ENCODE measurements around the gene LSM6. TPM values are rescaled to one million over a fixed set of nuclear protein-coding genes. Genes with fewer than 3 reads are reported as not detected.

The LSM6 gene
- total RNA-seq, 1 experiment from 2014 or later: 78.3 TPM

GRCh38 chr4:146170149-146170548 lies 5.4 kb upstream of the LSM6 start:
- no peak overlapping the region for H2BK15ac ChIP-seq (ENCODE audit: low read depth, low read length)
- no peak overlapping the region for H4K91ac ChIP-seq (ENCODE audit: insufficient read length, low read depth, low read length)
- H4K20me1 ChIP-seq (ENCODE audit: control insufficient read depth, insufficient read depth, insufficient read length): no peaks in the 10 kb centered on the region
- H3K23me2 ChIP-seq (ENCODE audit: insufficient read length, low read depth, low read length, poor library complexity, severe bottlenecking): no peaks in the 10 kb centered on the region
- no peak overlapping the region for H2BK20ac ChIP-seq (ENCODE audit: low read depth, low read length, poor library complexity, severe bottlenecking)
- H3K27me3 ChIP-seq (ENCODE audit: insufficient read depth, low read length): no peaks in the 10 kb centered on the region
- H3K79me2 ChIP-seq (ENCODE audit: insufficient read depth, low read length): no peaks in the 10 kb centered on the region
- no peak overlapping the region for H3K9ac ChIP-seq (ENCODE audit: extremely low read depth, insufficient read length, low read length)
- no peak for TF ChIP-seq CTCF (conservative IDR thresholded peaks at IDR 0.05)
- H3K23ac ChIP-seq (ENCODE audit: insufficient read length, low read depth, low read length): no peak overlapping the region
- Mint-ChIP-seq H3K27me3 (ENCODE audit: low read depth) (no peaks in the 10 kb centered on the region; the same call in 1 of the 2 replicates), H3K36me3 (ENCODE audit: insufficient read depth in 1 of 3, low read depth in 3 of 3) (no peaks in the 10 kb centered on the region), H3K4me1 (peaks cover under 1 to 1% of the 10 kb centered on the region in 2 experiments; a peak in 2 of 4 replicates), H3K27ac (no peak overlapping the region), H3K4me3 (no peak overlapping the region), H3K9me3 (no peaks in the 10 kb centered on the region)
- H3K18ac ChIP-seq (ENCODE audit: insufficient read length, low read depth, low read length): no peak overlapping the region
- no peaks in the 10 kb centered on the region for H3K4me1 ChIP-seq (ENCODE audit: insufficient read depth, low read length)
- H3K56ac ChIP-seq (ENCODE audit: insufficient read length, low read depth, low read length): no peak overlapping the region
- no peak overlapping the region for H3K14ac ChIP-seq (ENCODE audit: insufficient read depth, low read length)
- H2BK120ac ChIP-seq (ENCODE audit: low read depth, low read length, poor library complexity, severe bottlenecking): no peak overlapping the region
- H3K9me3 ChIP-seq (ENCODE audit: control insufficient read depth, low read depth, low read length): no peaks in the 10 kb centered on the region
- no peak overlapping the region for H3T11ph ChIP-seq (ENCODE audit: low read length)
- no CpG with 5 or more reads among the region's 3 CpGs for WGBS (ENCODE audit: extremely low coverage, insufficient read length, low lambda C conversion rate)
- DNase-seq: no peak
- H2AK5ac ChIP-seq (ENCODE audit: insufficient read length, low read length): no peak overlapping the region
- H3K79me1 ChIP-seq (ENCODE audit: insufficient read depth, low read depth, low read length, poor library complexity, severe bottlenecking): no peaks in the 10 kb centered on the region
- H3K4ac ChIP-seq (ENCODE audit: low read depth, low read length): no peak overlapping the region
- H3K27ac ChIP-seq (ENCODE audit: insufficient read length, low read depth, low read length): no peak overlapping the region
- no peak overlapping the region for H4K8ac ChIP-seq (replicated peaks; ENCODE audit: insufficient read length, low read depth, low read length)
- H2BK5ac ChIP-seq (ENCODE audit: insufficient read length, low read length): no peak overlapping the region
- H4K5ac ChIP-seq (ENCODE audit: insufficient read length, low read depth, low read length): no peak overlapping the region
- H2AFZ ChIP-seq (ENCODE audit: low read length): no peak overlapping the region
- H3K4me2 ChIP-seq (ENCODE audit: insufficient read depth, insufficient read length, low read length): no peak overlapping the region
- no peak overlapping the region for H2BK12ac ChIP-seq (ENCODE audit: insufficient read length, low read depth, low read length)
